Neural cell (in vitro differentiated cells): ENCODE measurements around the gene PRSS27. TPM values are rescaled to one million over a fixed set of nuclear protein-coding genes. Genes with fewer than 3 reads are reported as not detected.

Experiments used
- H2AFZ ChIP-seq: fragments of 200-600, 300-800 bp; sonication (generic), shearing (Covaris generic); 2 replicates; pipeline ENCODE4 v1.6.0; 2014; ENCODE audit warnings: low read depth, mild to moderate bottlenecking, antibody characterized with exemption, low read length, moderate library complexity
- H3F3A ChIP-seq: fragments of 200-600 bp; shearing (Covaris generic); 2 replicates; pipeline ENCODE4 v1.6.1; 2016; ENCODE audit warnings: mild to moderate bottlenecking, moderate library complexity, mixed read lengths, antibody characterized with exemption, low read length; ENCODE audit not compliant: insufficient read depth, poor library complexity, severe bottlenecking
- H3K27ac ChIP-seq: fragments of 200-600, 300-800 bp; sonication (generic), shearing (Covaris generic); 2 replicates; pipeline ENCODE4 v1.5.1; 2014; ENCODE audit warnings: mild to moderate bottlenecking, low read length, moderate library complexity
- H3K27me3 ChIP-seq: fragments of 300-800, 200-600 bp; sonication (generic), shearing (Covaris generic); 2 replicates; pipeline ENCODE4 v1.6.0; 2014; ENCODE audit warnings: mild to moderate bottlenecking, low read depth, low read length, moderate library complexity; ENCODE audit not compliant: insufficient read depth
- H3K36me3 ChIP-seq: fragments of 300-800, 200-600 bp; sonication (generic), shearing (Covaris generic); 2 replicates; pipeline ENCODE4 v1.5.1; 2014; ENCODE audit warnings: mild to moderate bottlenecking, antibody characterized with exemption, low read length, moderate library complexity; ENCODE audit not compliant: insufficient read depth
- H3K4me2 ChIP-seq: fragments of 300-800, 200-600 bp; sonication (generic), shearing (Covaris generic); 2 replicates; pipeline ENCODE4 v1.6.0; 2014; ENCODE audit warnings: mild to moderate bottlenecking, low read length
- H3K4me3 ChIP-seq: fragments of 300-800, 200-600 bp; sonication (generic), shearing (Covaris generic); 2 replicates; pipeline ENCODE4 v1.5.1; 2014; ENCODE audit warnings: mild to moderate bottlenecking, low read length, moderate library complexity
- H3K79me2 ChIP-seq: fragments of 200-600 bp; shearing (Covaris generic); replicated peaks from 2 replicates; pipeline ENCODE4 v1.6.0; 2014; ENCODE audit warnings: mild to moderate bottlenecking, low read length, moderate library complexity; ENCODE audit not compliant: insufficient read depth
- H3K9ac ChIP-seq: fragments of 300-800, 200-600 bp; sonication (generic), shearing (Covaris generic); 2 replicates; pipeline ENCODE4 v1.6.1; 2016; ENCODE audit warnings: mild to moderate bottlenecking, low read length, mixed read lengths
- H3K9me2 ChIP-seq: fragments of 200-600 bp; shearing (Covaris generic); 2 replicates; pipeline ENCODE4 v1.6.1; 2016; ENCODE audit warnings: mild to moderate bottlenecking, low read length, mixed read lengths; ENCODE audit not compliant: insufficient read depth
- H3K9me3 ChIP-seq: fragments of 200-600, 300-800 bp; sonication (generic), shearing (Covaris generic); 2 replicates; pipeline ENCODE4 v1.6.1; 2016; ENCODE audit warnings: mild to moderate bottlenecking, mixed run types, low read length, moderate library complexity, mixed read lengths
- H4K20me1 ChIP-seq: fragments of 200-600 bp; shearing (Covaris generic); 2 replicates; pipeline ENCODE4 v1.6.1; 2016; ENCODE audit warnings: mild to moderate bottlenecking, mixed run types; ENCODE audit not compliant: insufficient read depth
- CTCF ChIP-seq: fragments of 450-650 bp; IDR thresholded peaks from 2 replicates; pipeline ENCODE4 v1.5.1; 2014; ENCODE audit warnings: antibody characterized with exemption, mild to moderate bottlenecking, moderate library complexity; ENCODE audit not compliant: poor library complexity, severe bottlenecking
- EP300 ChIP-seq: fragments of 450-650 bp; conservative IDR thresholded peaks from 2 replicates; pipeline ENCODE4 v1.6.1; 2014; ENCODE audit warnings: antibody characterized with exemption, mild to moderate bottlenecking, moderate library complexity; ENCODE audit not compliant: poor library complexity, severe bottlenecking
- EZH2 ChIP-seq: fragments of 200-600, 300-800 bp; shearing (Covaris generic), sonication (generic); IDR thresholded peaks from 2 replicates; pipeline ENCODE4 v1.6.1; 2014; ENCODE audit warnings: antibody characterized with exemption, low read length, borderline replicate concordance, mild to moderate bottlenecking; ENCODE audit not compliant: insufficient read depth, poor library complexity, severe bottlenecking
- MXI1 ChIP-seq: fragments of 450-650 bp; conservative IDR thresholded peaks from 2 replicates; pipeline ENCODE4 v1.6.1; 2014; ENCODE audit warnings: antibody characterized with exemption, mild to moderate bottlenecking; ENCODE audit not compliant: poor library complexity, severe bottlenecking
- POLR2AphosphoS5 ChIP-seq: IDR thresholded peaks from 2 replicates; pipeline ENCODE4 v1.6.1; 2012
- RAD21 ChIP-seq: fragments of 450-650 bp; conservative IDR thresholded peaks from 2 replicates; pipeline ENCODE4 v1.6.1; 2014; ENCODE audit warnings: antibody characterized with exemption, mild to moderate bottlenecking, moderate library complexity
- SMC3 ChIP-seq: fragments of 450-650 bp; conservative IDR thresholded peaks from 2 replicates; pipeline ENCODE4 v1.6.1; 2014; ENCODE audit warnings: antibody characterized with exemption, mild to moderate bottlenecking, moderate library complexity; ENCODE audit not compliant: poor library complexity
- TAF1 ChIP-seq: IDR thresholded peaks from 2 replicates; pipeline ENCODE4 v1.6.1; 2012; ENCODE audit warnings: low read depth
- polyA plus RNA-seq: library from polyadenylated mRNA; depleted of rRNA; stranded (reverse); fragments of >200 nt; gene quantifications from 2 replicates; pipeline ENCODE4 v1.2.3, GENCODE V29; 2014
- TF ChIP-seq, protein P1 (sequence below): IDR thresholded peaks from 2 replicates; pipeline ENCODE4 v1.6.1; 2012; ENCODE audit warnings: borderline replicate concordance

The PRSS27 gene
- polyA plus RNA-seq, 1 donor from 2014 or later = 5.9 TPM

GRCh38 chr16:2706085-2706484, 13.9 kb downstream of the PRSS27 start:
- no peaks in the 10 kb centered on the region for H3K9me3 ChIP-seq
- H3K4me3 ChIP-seq = no peak overlapping the region
- H4K20me1 ChIP-seq = no peaks in the 10 kb centered on the region
- no peak overlapping the region for H3K4me2 ChIP-seq
- H3K36me3 ChIP-seq = no peaks in the 10 kb centered on the region
- no peak overlapping the region for H3K27ac ChIP-seq
- no peak overlapping the region for H3K9ac ChIP-seq
- TF ChIP-seq CTCF (no peak), EZH2 (no peak), EP300 (no peak), SMC3 (no peak), TAF1 (no peak), RAD21 (no peak), POLR2AphosphoS5 (no peak), MXI1 (no peak)
- TF ChIP-seq, protein P1, sequence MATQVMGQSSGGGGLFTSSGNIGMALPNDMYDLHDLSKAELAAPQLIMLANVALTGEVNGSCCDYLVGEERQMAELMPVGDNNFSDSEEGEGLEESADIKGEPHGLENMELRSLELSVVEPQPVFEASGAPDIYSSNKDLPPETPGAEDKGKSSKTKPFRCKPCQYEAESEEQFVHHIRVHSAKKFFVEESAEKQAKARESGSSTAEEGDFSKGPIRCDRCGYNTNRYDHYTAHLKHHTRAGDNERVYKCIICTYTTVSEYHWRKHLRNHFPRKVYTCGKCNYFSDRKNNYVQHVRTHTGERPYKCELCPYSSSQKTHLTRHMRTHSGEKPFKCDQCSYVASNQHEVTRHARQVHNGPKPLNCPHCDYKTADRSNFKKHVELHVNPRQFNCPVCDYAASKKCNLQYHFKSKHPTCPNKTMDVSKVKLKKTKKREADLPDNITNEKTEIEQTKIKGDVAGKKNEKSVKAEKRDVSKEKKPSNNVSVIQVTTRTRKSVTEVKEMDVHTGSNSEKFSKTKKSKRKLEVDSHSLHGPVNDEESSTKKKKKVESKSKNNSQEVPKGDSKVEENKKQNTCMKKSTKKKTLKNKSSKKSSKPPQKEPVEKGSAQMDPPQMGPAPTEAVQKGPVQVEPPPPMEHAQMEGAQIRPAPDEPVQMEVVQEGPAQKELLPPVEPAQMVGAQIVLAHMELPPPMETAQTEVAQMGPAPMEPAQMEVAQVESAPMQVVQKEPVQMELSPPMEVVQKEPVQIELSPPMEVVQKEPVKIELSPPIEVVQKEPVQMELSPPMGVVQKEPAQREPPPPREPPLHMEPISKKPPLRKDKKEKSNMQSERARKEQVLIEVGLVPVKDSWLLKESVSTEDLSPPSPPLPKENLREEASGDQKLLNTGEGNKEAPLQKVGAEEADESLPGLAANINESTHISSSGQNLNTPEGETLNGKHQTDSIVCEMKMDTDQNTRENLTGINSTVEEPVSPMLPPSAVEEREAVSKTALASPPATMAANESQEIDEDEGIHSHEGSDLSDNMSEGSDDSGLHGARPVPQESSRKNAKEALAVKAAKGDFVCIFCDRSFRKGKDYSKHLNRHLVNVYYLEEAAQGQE = no peak
- H2AFZ ChIP-seq = no peak overlapping the region
- no peaks in the 10 kb centered on the region for H3K27me3 ChIP-seq
- H3F3A ChIP-seq = no peaks in the 10 kb centered on the region
- H3K9me2 ChIP-seq = no peaks in the 10 kb centered on the region
- no peaks in the 10 kb centered on the region for H3K79me2 ChIP-seq

DNA sequence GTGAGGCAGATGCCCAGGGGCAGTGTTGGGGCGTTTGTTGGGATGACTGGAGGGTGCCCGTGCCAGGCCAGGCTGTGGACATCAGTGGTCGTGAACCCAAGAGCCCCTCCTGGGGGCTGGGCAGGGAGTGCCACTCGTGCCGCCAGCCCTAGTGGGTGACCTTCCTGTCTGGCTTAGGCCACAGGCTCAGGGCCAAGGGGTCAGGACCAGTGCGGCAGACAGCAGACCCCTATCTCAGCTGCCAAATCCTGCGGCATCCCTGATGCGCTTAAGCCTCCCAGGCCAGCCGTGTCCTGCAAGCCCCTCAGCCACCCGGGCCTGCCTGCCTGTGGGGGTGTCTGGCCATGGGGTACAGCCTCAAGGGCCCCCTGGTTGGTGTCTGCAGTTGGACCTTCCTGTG, 14.7 kb downstream of the PRSS27 start:
- no peak overlapping the region for H3K9ac ChIP-seq
- H3F3A ChIP-seq = no peaks in the 10 kb centered on the region
- H3K27ac ChIP-seq = no peak overlapping the region
- no peak overlapping the region for H2AFZ ChIP-seq
- no peak overlapping the region for H3K4me3 ChIP-seq
- H3K9me2 ChIP-seq = no peaks in the 10 kb centered on the region
- H3K79me2 ChIP-seq = no peaks in the 10 kb centered on the region
- no peaks in the 10 kb centered on the region for H4K20me1 ChIP-seq
- H3K4me2 ChIP-seq = no peak overlapping the region
- H3K27me3 ChIP-seq = no peaks in the 10 kb centered on the region
- H3K9me3 ChIP-seq = no peaks in the 10 kb centered on the region
- no peak for TF ChIP-seq RAD21
- TF ChIP-seq EZH2 = no peak
- no peak for TF ChIP-seq CTCF
- H3K36me3 ChIP-seq = no peaks in the 10 kb centered on the region
